ENCODE results near the gene KLF7. TPM values are rescaled to one million over a fixed set of nuclear protein-coding genes. Genes with fewer than 3 reads are reported as not detected.
A peak's percentile ranks its signal among the peaks of the same experiment; 100 is the strongest.

KLF7 gene
- total and polyA plus RNA-seq, 5 donors from 2014 or later, result 5.9 to 64.3 (median 9.3) TPM

DNA sequence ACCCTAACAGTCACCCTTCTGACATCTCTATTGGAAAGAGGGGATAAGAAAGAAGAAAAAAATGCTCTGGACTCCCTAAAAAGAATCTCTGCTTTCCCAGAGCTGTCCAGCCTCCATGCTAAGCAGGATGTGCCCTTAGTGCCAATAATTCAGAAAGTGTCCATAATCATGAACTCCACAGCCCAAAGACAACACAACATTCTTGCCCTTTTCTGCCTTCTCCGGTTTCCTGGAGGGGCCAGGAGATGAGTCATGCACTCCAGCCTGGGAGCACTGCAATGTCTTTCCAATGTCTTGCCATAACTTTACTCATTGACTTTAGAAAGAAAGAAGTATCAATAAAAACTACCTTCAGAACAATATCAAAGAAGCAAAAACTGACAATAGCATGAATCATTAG lies 44.0 kb downstream of the KLF7 start:
- Histone ChIP-seq H3K27ac (ENCODE audit: insufficient read depth, low read length, poor library complexity, severe bottlenecking) (no peak overlapping the region), H3K27me3 (ENCODE audit: control insufficient read depth, insufficient read depth, low read length) (no peaks in the 10 kb centered on the region), H3K9me3 (ENCODE audit: control insufficient read depth in 2 of 2, low read length in 2 of 2) (no peaks in the 10 kb centered on the region), H3K4me1 (ENCODE audit: control insufficient read depth, insufficient read depth, low read length, poor library complexity, severe bottlenecking) (no peaks in the 10 kb centered on the region), H3K4me3 (ENCODE audit: low read depth, low read length) (no peak overlapping the region), H3K36me3 (ENCODE audit: control insufficient read depth, insufficient read depth, low read length) (peaks cover 12% of the 10 kb centered on the region)
- Mint-ChIP-seq H3K27me3 (no peaks in the 10 kb centered on the region), H3K27ac (peak overlapping the region in 1 of 3 donors; percentile 17), H3K4me3 (no peak overlapping the region), H3K36me3 (peaks cover 35% of the 10 kb centered on the region), H3K9me3 (no peaks in the 10 kb centered on the region), H3K4me1 (peaks cover 5 to 41% (median 37%) of the 10 kb centered on the region in 4 donors)
- ATAC-seq (ENCODE audit: low read depth in 2 of 2) (no peak), DNase-seq (no peak)

DNA sequence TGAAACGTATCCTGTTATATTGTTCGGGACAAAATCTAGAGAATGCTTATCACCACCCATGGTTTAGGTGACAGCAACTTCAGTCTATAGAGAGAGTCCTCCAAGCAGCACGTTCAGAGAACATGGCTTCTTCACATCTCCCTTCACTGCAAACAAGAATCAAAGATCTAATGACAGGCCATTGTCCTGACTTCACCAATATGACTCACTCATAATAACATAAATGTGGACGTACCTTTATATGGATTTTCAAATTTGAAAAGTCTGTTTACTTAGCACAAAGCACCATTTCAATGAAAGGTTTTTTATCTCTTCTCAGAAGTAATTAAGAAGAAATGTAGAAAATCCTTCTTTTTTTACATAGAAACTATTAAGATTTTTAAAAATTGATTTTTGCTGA lies 46.7 kb downstream of the KLF7 start:
- Mint-ChIP-seq H3K27me3 (no peaks in the 10 kb centered on the region), H3K36me3 (peaks cover 31% of the 10 kb centered on the region), H3K4me1 (peaks cover 4 to 34% (median 25%) of the 10 kb centered on the region in 4 donors), H3K27ac (peak overlapping the region in 1 of 3 donors; percentile 20), H3K9me3 (peaks cover 0 to 2% (median 0%) of the 10 kb centered on the region in 7 donors), H3K4me3 (no peak overlapping the region)
- H3K27ac ChIP-seq (ENCODE audit: insufficient read depth, low read length, poor library complexity, severe bottlenecking), result no peak overlapping the region
- no peaks in the 10 kb centered on the region for H3K9me3 ChIP-seq (ENCODE audit: control insufficient read depth in 2 of 2, low read length in 2 of 2)
- peaks cover 12% of the 10 kb centered on the region for H3K36me3 ChIP-seq (ENCODE audit: control insufficient read depth, insufficient read depth, low read length)
- no peak for ATAC-seq (ENCODE audit: low read depth in 2 of 2)
- H3K4me3 ChIP-seq (ENCODE audit: low read depth, low read length), result no peak overlapping the region
- no peaks in the 10 kb centered on the region for H3K4me1 ChIP-seq (ENCODE audit: control insufficient read depth, insufficient read depth, low read length, poor library complexity, severe bottlenecking)
- DNase-seq, result no peak
- no peaks in the 10 kb centered on the region for H3K27me3 ChIP-seq (ENCODE audit: control insufficient read depth, insufficient read depth, low read length)

DNA sequence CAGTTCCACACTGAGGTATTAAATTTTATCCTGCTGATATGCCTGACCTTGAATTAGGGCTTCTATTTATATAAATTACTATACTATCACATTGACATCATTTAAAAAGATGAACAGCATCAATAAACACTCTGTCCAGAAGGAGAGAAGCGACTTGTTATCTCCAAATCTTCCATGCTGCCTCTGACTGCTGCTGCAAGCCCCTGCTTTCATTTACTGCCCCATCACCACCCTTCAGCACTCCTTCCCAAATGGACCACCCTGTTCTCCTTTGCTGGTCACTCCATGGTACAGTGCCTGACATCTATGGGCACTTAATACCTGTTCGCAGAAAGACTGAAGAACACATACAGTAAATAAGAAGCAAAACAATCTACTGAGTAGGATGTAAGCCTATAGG lies 48.1 kb downstream of the KLF7 start:
- Mint-ChIP-seq H3K9me3 (peaks cover 0 to 4% (median 0%) of the 10 kb centered on the region in 7 donors), H3K4me1 (peaks cover 4 to 32% (median 27%) of the 10 kb centered on the region in 4 donors), H3K36me3 (peaks cover 30% of the 10 kb centered on the region), H3K4me3 (no peak overlapping the region), H3K27me3 (no peaks in the 10 kb centered on the region), H3K27ac (no peak overlapping the region)
- no peaks in the 10 kb centered on the region for H3K27me3 ChIP-seq (ENCODE audit: control insufficient read depth, insufficient read depth, low read length)
- no peak overlapping the region for H3K27ac ChIP-seq (ENCODE audit: insufficient read depth, low read length, poor library complexity, severe bottlenecking)
- H3K4me1 ChIP-seq (ENCODE audit: control insufficient read depth, insufficient read depth, low read length, poor library complexity, severe bottlenecking), result no peaks in the 10 kb centered on the region
- DNase-seq (no peak), ATAC-seq (ENCODE audit: low read depth in 2 of 2) (no peak)
- H3K9me3 ChIP-seq (ENCODE audit: control insufficient read depth in 2 of 2, low read length in 2 of 2), result no peaks in the 10 kb centered on the region
- H3K36me3 ChIP-seq (ENCODE audit: control insufficient read depth, insufficient read depth, low read length), result peaks cover 5% of the 10 kb centered on the region
- no peak overlapping the region for H3K4me3 ChIP-seq (ENCODE audit: low read depth, low read length)

GRCh38 chr2:207115715-207116364 lies 49.9 kb downstream of the KLF7 start:
- ATAC-seq (ENCODE audit: low read depth in 2 of 2) (no peak), DNase-seq (no peak)
- no peaks in the 10 kb centered on the region for H3K27me3 ChIP-seq (ENCODE audit: control insufficient read depth, insufficient read depth, low read length)
- no peaks in the 10 kb centered on the region for H3K9me3 ChIP-seq (ENCODE audit: control insufficient read depth in 2 of 2, low read length in 2 of 2)
- Mint-ChIP-seq H3K4me1 (peaks cover 4 to 33% (median 21%) of the 10 kb centered on the region in 4 donors), H3K27me3 (no peaks in the 10 kb centered on the region), H3K27ac (no peak overlapping the region), H3K9me3 (peaks cover 0 to 4% (median 0%) of the 10 kb centered on the region in 7 donors), H3K36me3 (peaks cover 15% of the 10 kb centered on the region), H3K4me3 (no peak overlapping the region)
- H3K4me1 ChIP-seq (ENCODE audit: control insufficient read depth, insufficient read depth, low read length, poor library complexity, severe bottlenecking), result no peaks in the 10 kb centered on the region
- H3K36me3 ChIP-seq (ENCODE audit: control insufficient read depth, insufficient read depth, low read length), result peaks cover 3% of the 10 kb centered on the region
- no peak overlapping the region for H3K4me3 ChIP-seq (ENCODE audit: low read depth, low read length)
- no peak overlapping the region for H3K27ac ChIP-seq (ENCODE audit: insufficient read depth, low read length, poor library complexity, severe bottlenecking)

- no peak overlapping the region for H3K4me3 ChIP-seq (ENCODE audit: low read depth, low read length)
- ATAC-seq (ENCODE audit: low read depth in 2 of 2) (no peak), DNase-seq (no peak)
- no peak overlapping the region for H3K27ac ChIP-seq (ENCODE audit: insufficient read depth, low read length, poor library complexity, severe bottlenecking)
- H3K4me1 Mint-ChIP-seq, result peaks cover 4 to 41% (median 19%) of the 10 kb centered on the region in 4 donors
- H3K9me3 ChIP-seq (ENCODE audit: control insufficient read depth in 2 of 2, low read length in 2 of 2), result no peaks in the 10 kb centered on the region
- peaks cover 0 to 4% (median 0%) of the 10 kb centered on the region in 7 donors for H3K9me3 Mint-ChIP-seq
- H3K36me3 ChIP-seq (ENCODE audit: control insufficient read depth, insufficient read depth, low read length), result peaks cover 3% of the 10 kb centered on the region
- no peaks in the 10 kb centered on the region for H3K27me3 Mint-ChIP-seq
- no peak overlapping the region for H3K4me3 Mint-ChIP-seq
- H3K36me3 Mint-ChIP-seq, result peaks cover 8% of the 10 kb centered on the region
- H3K27ac Mint-ChIP-seq, result peak overlapping the region in 1 of 3 donors; percentile 59
- H3K4me1 ChIP-seq (ENCODE audit: control insufficient read depth, insufficient read depth, low read length, poor library complexity, severe bottlenecking), result no peaks in the 10 kb centered on the region
- no peaks in the 10 kb centered on the region for H3K27me3 ChIP-seq (ENCODE audit: control insufficient read depth, insufficient read depth, low read length)
Measured at GRCh38 chr2:207113414-207113813, 52.3 kb downstream of the KLF7 start.

DNA sequence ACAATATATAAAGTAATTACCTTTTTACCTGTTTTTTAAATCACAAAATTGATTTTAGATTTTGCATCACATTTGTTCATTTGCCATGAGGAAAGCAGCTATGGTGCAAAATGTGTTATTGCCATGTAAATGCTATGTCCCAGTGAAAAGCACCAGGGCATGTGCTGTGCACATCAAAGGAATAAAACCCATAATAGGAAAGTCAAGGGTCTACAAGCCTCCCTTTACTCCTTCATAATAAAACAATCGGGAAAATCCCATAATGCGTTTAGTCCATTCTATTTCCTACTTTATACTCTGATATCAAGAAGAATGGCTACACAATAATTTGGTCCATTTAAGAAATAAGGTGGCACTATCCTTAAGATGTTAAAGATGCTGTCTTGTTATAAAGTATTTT lies 53.0 kb downstream of the KLF7 start:
- peaks cover 0 to 4% (median 0%) of the 10 kb centered on the region in 7 donors for H3K9me3 Mint-ChIP-seq
- H3K36me3 ChIP-seq (ENCODE audit: control insufficient read depth, insufficient read depth, low read length), result peaks cover 3% of the 10 kb centered on the region
- H3K27ac Mint-ChIP-seq, result peak overlapping the region in 1 of 3 donors; percentile 47
- peaks cover 12% of the 10 kb centered on the region for H3K36me3 Mint-ChIP-seq
- H3K4me3 ChIP-seq (ENCODE audit: low read depth, low read length), result no peak overlapping the region
- H3K27me3 ChIP-seq (ENCODE audit: control insufficient read depth, insufficient read depth, low read length), result no peaks in the 10 kb centered on the region
- no peaks in the 10 kb centered on the region for H3K27me3 Mint-ChIP-seq
- no peaks in the 10 kb centered on the region for H3K9me3 ChIP-seq (ENCODE audit: control insufficient read depth in 2 of 2, low read length in 2 of 2)
- ATAC-seq (ENCODE audit: low read depth in 2 of 2), result no peak
- H3K4me3 Mint-ChIP-seq, result no peak overlapping the region
- no peak overlapping the region for H3K27ac ChIP-seq (ENCODE audit: insufficient read depth, low read length, poor library complexity, severe bottlenecking)
- no peaks in the 10 kb centered on the region for H3K4me1 ChIP-seq (ENCODE audit: control insufficient read depth, insufficient read depth, low read length, poor library complexity, severe bottlenecking)
- DNase-seq, result no peak
- peaks cover 4 to 41% (median 19%) of the 10 kb centered on the region in 4 donors for H3K4me1 Mint-ChIP-seq

- Mint-ChIP-seq H3K9me3 (peaks cover 0 to 4% (median 0%) of the 10 kb centered on the region in 7 donors), H3K27ac (peak overlapping the region in 1 of 3 donors; percentile 47), H3K27me3 (no peaks in the 10 kb centered on the region), H3K4me3 (no peak overlapping the region), H3K4me1 (peaks cover 4 to 41% (median 18%) of the 10 kb centered on the region in 4 donors), H3K36me3 (peaks cover 14% of the 10 kb centered on the region)
- no peaks in the 10 kb centered on the region for H3K4me1 ChIP-seq (ENCODE audit: control insufficient read depth, insufficient read depth, low read length, poor library complexity, severe bottlenecking)
- no peaks in the 10 kb centered on the region for H3K27me3 ChIP-seq (ENCODE audit: control insufficient read depth, insufficient read depth, low read length)
- no peak overlapping the region for H3K27ac ChIP-seq (ENCODE audit: insufficient read depth, low read length, poor library complexity, severe bottlenecking)
- H3K4me3 ChIP-seq (ENCODE audit: low read depth, low read length), result no peak overlapping the region
- no peak for ATAC-seq (ENCODE audit: low read depth in 2 of 2)
- DNase-seq, result no peak
- no peaks in the 10 kb centered on the region for H3K9me3 ChIP-seq (ENCODE audit: control insufficient read depth in 2 of 2, low read length in 2 of 2)
- peaks cover 7% of the 10 kb centered on the region for H3K36me3 ChIP-seq (ENCODE audit: control insufficient read depth, insufficient read depth, low read length)
Measured at GRCh38 chr2:207112383-207112782, 53.4 kb downstream of the KLF7 start.

DNA sequence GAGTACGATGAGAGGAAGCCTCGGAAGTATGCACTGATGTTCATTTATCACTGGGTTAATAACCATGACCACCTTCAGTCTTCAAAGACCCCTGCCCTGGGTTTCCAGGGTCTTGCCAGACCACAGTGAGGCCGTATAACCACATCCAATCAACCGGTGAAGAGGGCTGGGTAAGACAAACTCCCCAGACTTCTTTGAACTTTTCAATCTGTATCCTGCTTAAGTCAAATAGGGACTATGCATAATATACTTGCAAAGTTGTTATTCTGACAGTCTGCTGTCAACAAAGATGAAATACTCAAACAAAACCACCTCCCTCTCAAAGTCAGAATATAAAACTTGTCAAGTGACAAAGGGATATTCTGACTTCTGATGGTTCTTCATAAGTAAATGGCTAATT lies 54.0 kb downstream of the KLF7 start:
- Mint-ChIP-seq H3K36me3 (peaks cover 20% of the 10 kb centered on the region), H3K4me3 (no peak overlapping the region), H3K9me3 (peaks cover 0 to 4% (median 0%) of the 10 kb centered on the region in 7 donors), H3K27me3 (no peaks in the 10 kb centered on the region), H3K4me1 (peaks cover 4 to 41% (median 18%) of the 10 kb centered on the region in 4 donors), H3K27ac (peak overlapping the region in 1 of 3 donors; percentile 47)
- Histone ChIP-seq H3K4me1 (ENCODE audit: control insufficient read depth, insufficient read depth, low read length, poor library complexity, severe bottlenecking) (no peaks in the 10 kb centered on the region), H3K9me3 (ENCODE audit: control insufficient read depth in 2 of 2, low read length in 2 of 2) (no peaks in the 10 kb centered on the region), H3K36me3 (ENCODE audit: control insufficient read depth, insufficient read depth, low read length) (peaks cover 9% of the 10 kb centered on the region), H3K27me3 (ENCODE audit: control insufficient read depth, insufficient read depth, low read length) (no peaks in the 10 kb centered on the region), H3K27ac (ENCODE audit: insufficient read depth, low read length, poor library complexity, severe bottlenecking) (no peak overlapping the region), H3K4me3 (ENCODE audit: low read depth, low read length) (no peak overlapping the region)
- ATAC-seq (ENCODE audit: low read depth in 2 of 2), result no peak
- DNase-seq, result no peak
